HG03175 (cell line): ENCODE results near the gene LIX1L.

ENCODE experiments used
- ATAC-seq: cut with Tn5 transposase; IDR thresholded peaks from one replicate; pipeline ENCODE4 v1.9.1; 2021; ENCODE audit warnings: mild to moderate bottlenecking, moderate library complexity; ENCODE audit not compliant: unreplicated experiment

Gene LIX1L

GRCh38 chr1:145897969-145898368, 59.8 kb downstream of the LIX1L start:
- no peak for ATAC-seq

GRCh38 chr1:145895471-145895870, 62.3 kb downstream of the LIX1L start:
- ATAC-seq: no peak

DNA sequence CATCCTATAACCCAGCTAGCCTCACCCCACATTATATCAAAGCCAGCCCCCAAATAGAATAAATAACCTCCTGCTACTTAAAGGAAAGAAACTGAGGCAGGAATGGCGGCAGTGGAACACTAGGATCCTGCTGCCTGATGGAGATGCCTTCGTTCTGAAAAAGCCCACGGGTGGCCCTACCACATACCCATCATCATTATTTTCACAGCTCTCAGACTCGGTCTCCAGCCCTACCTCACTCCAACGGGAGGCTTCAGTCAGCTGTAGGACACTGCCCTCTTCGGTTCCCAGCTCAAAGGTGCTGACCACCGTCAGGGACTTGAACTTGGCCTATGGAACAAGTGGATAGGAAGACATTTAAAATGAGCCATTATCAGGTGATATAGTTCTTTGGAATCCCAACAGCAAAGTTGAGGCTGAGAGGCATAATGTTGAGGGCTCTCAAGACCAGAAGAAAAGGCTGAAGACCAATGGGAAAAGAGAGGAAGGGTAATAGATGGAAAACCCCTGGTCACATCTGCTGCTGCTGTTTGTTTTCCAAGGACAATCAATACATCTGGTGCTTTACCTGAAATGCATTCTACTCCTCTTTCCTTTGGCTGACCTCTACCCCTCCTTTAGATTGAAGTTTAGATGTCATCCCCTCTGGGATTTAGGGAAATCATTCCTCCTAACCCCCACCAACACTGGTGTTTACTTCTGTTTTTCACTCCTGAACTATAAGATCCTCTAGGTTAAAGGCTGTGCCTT, 64.3 kb downstream of the LIX1L start:
- no peak for ATAC-seq

DNA sequence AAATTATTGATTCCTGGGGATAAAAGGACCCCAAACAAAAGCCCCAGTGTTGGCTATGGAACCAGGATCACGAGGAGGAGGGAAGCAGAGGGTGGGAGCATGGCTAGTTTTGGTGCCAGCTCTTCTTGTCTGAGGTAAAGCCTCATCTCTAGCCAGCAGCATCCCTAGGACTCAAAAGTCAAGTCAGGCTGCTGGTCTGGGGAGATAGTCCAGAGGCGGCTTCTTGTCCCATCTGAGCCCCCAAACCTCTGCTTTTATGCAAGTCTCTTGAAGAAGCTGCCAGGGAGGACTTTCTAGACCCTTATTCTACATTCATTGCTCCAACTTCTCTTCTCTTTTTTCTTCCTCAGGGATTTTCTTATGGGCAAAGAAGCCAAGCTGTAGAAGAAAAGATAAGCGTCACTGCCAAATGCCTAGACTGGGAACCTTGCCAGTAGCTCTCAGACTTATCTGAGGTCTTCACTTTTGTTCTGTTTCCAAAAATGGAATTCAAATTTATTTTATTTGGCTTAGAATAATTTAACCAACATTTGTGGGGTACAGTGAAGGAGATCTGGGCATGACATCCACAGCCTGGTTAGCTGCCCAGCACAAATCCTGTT, 65.2 kb downstream of the LIX1L start:
- no peak for ATAC-seq

DNA sequence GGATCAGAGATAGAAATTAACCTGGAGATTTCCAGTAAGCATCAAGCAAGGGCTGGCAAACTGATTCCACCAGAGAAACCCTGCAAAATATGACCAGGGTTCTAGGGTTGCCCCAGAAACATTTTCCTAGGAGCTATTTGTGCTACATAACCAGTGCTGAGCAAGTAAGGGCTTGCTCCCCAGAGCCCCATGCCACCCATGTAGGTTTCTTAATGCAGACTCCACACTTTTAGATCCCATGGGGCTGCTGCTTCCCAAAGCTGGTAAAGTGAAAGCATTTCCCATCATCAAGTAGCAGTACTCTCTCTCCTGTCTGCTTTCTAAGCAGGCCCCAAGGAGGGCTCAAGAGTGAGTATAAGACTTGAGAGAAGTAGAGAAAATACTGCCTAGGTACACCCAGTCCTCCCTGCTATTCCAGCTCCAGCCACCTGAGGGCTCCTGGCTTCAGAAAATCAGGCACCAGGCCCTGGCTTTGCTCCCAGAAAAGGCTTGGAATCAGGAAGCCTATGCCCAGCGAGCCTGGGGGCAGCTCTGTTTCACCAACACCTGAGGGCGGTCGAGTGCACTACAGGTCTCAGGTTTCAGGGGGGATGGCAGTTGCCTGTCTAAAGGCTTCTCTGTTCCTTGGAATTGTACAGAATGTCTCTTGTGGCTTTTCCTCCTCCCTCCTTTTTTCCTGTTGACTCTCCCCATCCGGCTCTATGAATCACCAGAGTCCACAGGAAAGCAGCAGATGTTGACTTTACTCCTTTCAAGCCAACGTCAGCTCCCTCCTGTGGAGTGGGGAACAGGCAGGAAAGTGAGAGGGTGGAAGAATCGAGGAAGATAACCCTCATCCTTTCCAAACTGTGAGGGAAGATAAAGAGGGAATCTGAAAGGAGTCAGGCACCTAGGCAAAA, 66.0 kb downstream of the LIX1L start:
- peak; percentile 52 for ATAC-seq

DNA sequence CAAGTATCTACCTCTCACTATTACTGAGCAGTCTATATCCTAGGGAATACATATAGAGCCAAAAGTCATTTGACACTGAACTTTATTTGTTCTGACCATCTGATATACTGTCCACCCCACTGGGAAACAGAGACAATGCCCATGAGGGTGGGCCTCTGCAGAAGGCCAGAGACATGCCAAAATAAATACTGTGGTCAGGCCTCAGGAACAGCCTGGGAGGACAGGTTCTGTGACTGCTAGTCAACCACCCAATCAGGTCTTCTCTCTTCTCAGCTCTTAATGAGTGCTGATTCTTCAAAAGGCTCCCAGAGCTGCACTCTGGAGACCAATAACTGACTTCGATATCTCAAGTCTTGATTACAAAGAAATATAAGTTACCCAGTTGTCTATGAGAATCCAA, 66.7 kb downstream of the LIX1L start:
- ATAC-seq: no peak

DNA sequence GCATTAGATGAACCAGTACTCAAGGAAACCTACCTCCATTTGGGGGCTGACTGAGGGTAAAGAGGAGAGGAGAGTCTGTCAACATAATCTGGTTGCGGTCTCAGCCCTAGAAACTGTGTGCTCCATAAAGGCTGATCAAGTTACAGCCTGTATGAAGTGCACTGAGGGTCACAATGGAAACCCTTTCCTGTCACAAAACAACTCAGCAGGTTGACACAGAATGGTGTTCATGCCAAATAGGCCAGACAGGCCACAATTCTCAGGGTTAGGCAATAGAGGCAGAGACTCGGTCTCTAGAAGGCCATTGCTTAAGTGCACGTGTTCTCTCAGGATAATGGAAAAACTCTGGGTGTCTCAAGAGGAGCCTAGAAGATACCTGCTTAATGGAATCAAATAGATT, 68.1 kb downstream of the LIX1L start:
- ATAC-seq: no peak

- no peak for ATAC-seq
Measured at GRCh38 chr1:145887631-145888030, 70.2 kb downstream of the LIX1L start.

- no peak for ATAC-seq
Measured at GRCh38 chr1:145886816-145887215, 71.0 kb downstream of the LIX1L start.

- ATAC-seq: no peak
Measured at GRCh38 chr1:145886390-145886789, 71.4 kb downstream of the LIX1L start.

DNA sequence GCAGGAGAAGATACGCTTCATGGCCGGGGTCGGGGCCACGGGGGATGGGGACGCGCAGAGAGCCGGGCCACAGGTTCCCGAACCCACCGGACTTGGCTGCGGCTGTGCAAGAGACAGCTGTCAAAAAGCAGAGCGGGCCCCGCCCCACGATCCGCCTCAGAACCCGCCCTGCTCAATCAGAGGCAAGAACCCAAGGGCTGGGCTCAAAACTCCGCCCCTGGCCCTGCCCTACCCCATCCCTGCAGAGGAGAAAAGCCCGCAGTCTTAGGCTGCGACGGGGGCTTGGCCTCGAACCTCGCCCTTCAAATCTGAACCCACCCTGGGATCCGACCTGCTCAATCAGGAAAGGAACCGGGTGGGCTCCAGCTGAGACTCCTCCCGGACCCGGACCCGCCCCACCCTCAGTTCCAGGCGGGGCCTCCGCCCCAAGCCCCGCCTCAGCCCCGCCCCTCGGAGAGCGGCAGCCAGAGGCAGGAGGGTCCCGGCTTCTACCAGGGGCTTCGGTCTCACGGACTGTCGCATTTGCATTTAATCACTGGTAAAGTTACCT, 72.0 kb downstream of the LIX1L start, which contains the start of gene ANKRD35:
Gene ANKRD35 (minus strand): TSS at position 129 of the 550 bp plus-strand sequence. CDS start 108 bp downstream, at position 21.
- peak; percentile 100 for ATAC-seq

GRCh38 chr1:145884675-145885074, 73.1 kb downstream of the LIX1L start:
- no peak for ATAC-seq
